ENCODE results near the gene TUBB.

DNA sequence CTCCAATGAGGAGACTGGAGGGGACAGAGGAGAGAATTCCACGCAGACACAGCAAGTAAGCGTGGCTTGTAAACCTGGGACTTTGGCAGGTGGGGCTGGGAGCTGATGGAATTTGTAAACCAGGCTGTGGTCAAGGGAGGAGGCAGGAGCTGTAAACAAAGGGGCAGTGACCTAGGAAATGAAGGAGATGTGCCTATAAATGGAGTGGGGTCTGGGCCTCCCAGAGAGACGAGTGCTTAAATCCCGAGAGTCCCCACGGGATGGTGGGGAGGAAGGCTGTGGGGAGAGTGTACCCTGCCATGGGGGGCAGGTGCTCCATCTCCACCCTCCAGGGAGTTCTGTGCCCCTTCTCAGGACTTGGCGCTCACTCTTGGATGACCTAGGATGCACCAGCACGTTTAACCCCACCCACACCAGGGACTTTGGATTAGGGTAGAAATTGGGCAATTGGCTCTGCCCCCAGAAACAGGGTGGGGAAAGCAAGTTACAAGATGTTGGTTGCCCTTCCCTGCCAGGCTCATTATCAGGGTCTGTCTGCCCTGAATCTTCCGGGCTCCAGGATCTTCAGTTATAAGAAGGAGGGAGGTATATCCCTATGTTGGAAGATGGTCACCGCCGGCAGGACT lies 43.4 kb upstream of the TUBB start:
- TF ChIP-seq RAD21 (IDR thresholded peaks at IDR 0.05; ENCODE audit: low read length), result no peak
- TF ChIP-seq POLR2A (IDR thresholded peaks at IDR 0.05; ENCODE audit: low read depth, low read length), result no peak
- TF ChIP-seq, protein P1, sequence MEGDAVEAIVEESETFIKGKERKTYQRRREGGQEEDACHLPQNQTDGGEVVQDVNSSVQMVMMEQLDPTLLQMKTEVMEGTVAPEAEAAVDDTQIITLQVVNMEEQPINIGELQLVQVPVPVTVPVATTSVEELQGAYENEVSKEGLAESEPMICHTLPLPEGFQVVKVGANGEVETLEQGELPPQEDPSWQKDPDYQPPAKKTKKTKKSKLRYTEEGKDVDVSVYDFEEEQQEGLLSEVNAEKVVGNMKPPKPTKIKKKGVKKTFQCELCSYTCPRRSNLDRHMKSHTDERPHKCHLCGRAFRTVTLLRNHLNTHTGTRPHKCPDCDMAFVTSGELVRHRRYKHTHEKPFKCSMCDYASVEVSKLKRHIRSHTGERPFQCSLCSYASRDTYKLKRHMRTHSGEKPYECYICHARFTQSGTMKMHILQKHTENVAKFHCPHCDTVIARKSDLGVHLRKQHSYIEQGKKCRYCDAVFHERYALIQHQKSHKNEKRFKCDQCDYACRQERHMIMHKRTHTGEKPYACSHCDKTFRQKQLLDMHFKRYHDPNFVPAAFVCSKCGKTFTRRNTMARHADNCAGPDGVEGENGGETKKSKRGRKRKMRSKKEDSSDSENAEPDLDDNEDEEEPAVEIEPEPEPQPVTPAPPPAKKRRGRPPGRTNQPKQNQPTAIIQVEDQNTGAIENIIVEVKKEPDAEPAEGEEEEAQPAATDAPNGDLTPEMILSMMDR (conservative IDR thresholded peaks at IDR 0.05; ENCODE audit: low read depth, low read length), result no peak
